ENCODE data around the gene FGF18. TPM values are rescaled to one million over a fixed set of nuclear protein-coding genes. Genes with fewer than 3 reads are reported as not detected.
A peak's percentile ranks its signal among the peaks of the same experiment; 100 is the strongest.

The FGF18 gene
- total and polyA plus RNA-seq, 10 of the 15 experiments (the other 5 are each of a cell fraction or from before 2014, with no cell fraction given) = 0.03 to 0.10 (median 0.06) TPM; not detected in 5

DNA sequence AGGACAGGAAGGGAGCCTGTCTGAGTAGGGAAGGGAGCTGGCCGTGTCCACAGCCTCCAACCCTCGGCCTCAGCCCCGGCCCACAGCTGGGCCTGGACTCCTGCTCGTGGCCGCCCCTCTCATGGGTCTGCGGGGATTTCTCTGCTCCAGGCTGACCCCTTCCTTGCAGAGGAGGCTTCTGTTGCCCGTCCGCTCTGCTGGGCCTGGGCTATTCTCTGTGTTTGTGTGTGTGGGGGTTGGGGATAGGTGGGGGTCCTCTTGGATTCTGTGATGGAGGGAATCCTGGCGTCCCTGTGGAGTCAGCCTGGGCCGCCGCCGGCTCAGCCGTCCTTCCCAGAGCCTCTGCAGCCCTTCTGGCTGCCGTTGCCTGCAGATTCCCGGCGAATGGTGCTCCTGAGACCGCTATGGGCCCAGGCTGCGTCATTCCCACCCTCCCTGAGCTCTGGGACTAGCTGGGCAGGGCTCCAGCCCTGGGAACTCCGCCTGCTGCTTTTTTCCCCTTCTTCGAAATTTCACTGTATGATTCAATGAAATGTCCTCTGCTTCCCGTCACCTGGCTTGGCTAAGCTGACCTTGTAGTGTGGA lies 64.2 kb downstream of the FGF18 start (continued):
- TF ChIP-seq MLLT1 (IDR thresholded peaks at IDR 0.05) = no peak
- no peak for TF ChIP-seq CREM (IDR thresholded peaks at IDR 0.05; ENCODE audit: low read depth)
- TF ChIP-seq PAX5 (IDR thresholded peaks at IDR 0.05; ENCODE audit: borderline replicate concordance, low read depth, low read length) = no peak
- TF ChIP-seq SREBF1 (IDR thresholded peaks at IDR 0.05; ENCODE audit: low read length) = no peak
- no peak for TF ChIP-seq RAD21 (IDR thresholded peaks at IDR 0.05; ENCODE audit: insufficient read depth, low read depth, low read length)
- no peak for TF ChIP-seq CHD1 (IDR thresholded peaks at IDR 0.05; ENCODE audit: low read depth, low read length)
- no peak for TF ChIP-seq YBX1 (IDR thresholded peaks at IDR 0.05)
- no peak for TF ChIP-seq NFYB (IDR thresholded peaks at IDR 0.05; ENCODE audit: insufficient read depth, low read depth, low read length)
- no peak for TF ChIP-seq ZBTB33 (IDR thresholded peaks at IDR 0.05)

DNA sequence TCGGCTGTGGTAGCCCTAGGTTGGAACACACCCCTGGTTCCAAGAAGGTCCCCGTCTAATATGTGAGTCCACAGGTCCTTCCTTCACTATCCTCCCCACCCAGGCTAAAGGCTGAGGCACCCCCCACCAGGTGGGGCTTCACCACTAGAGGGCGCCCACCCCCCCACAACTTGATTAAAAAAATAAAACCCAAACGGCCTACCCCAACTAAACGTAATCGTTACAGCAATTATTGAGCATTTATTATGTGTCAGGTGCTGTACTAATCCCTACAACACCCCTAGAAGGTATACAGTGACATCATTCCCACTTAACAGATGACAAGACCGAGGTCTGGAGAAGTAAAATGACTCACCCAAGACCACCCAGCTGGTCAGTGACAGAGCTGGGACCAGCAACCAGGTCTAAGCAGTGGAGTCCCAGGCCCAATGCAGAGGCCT lies 65.0 kb downstream of the FGF18 start:
- H3K27me3 ChIP-seq (replicated peaks in 1 of 2; ENCODE audit: control insufficient read depth in 2 of 2, insufficient read depth in 2 of 2, low read length in 1 of 2) = no peaks in the 10 kb centered on the region; a peak in 3 of 4 replicates
- in situ Hi-C loops (cut with MboI) (no loop called here), intact Hi-C loops (cut with micrococcal nuclease; ENCODE audit: unreplicated experiment) (loop anchor here (2.0 kb wide), 1 partner anchor 422 kb away; no protein-coding TSS in a partner anchor)
- H3K79me2 ChIP-seq (ENCODE audit: control insufficient read depth, insufficient read depth, low read length) = no peaks in the 10 kb centered on the region
- no peaks in the 10 kb centered on the region for H4K20me1 ChIP-seq (ENCODE audit: control insufficient read depth, insufficient read depth)
- FAIRE-seq (peak; percentile 7), ATAC-seq (peak; percentile 88), DNase-seq (ENCODE audit: low read depth, low spot score) (no peak)
- H3K27ac ChIP-seq (ENCODE audit: control insufficient read depth, insufficient read depth) = no peak overlapping the region
- ChIA-PET RAD21 (ENCODE audit: unreplicated experiment) (interaction anchor here (0.8 kb wide), 1 partner anchor 65 kb away, joined by 3 read pairs; the partner anchor contains the start of gene FGF18), POLR2A (no interaction called here), CTCF (interaction anchor here (0.7 to 3.1 kb wide), 12 partner anchors 8 to 427 kb away, joined by 3 to 16 read pairs (median 4); no protein-coding TSS in a partner anchor), SMC1A (ENCODE audit: uncharacterized antibody, unreplicated experiment) (interaction anchor here (1.4 to 2.4 kb wide), 2 partner anchors 422 to 424 kb away, joined by 4 to 8 read pairs; no protein-coding TSS in a partner anchor)
- H3K4me2 ChIP-seq (ENCODE audit: control insufficient read depth, insufficient read depth) = no peak overlapping the region
- peaks cover 3% of the 10 kb centered on the region for H3K4me1 ChIP-seq (ENCODE audit: control insufficient read depth, insufficient read depth, low read length)
- WGBS (ENCODE audit: insufficient coverage, insufficient replicate concordance, low lambda C conversion rate, missing lambda C conversion rate) = under 1% methylated on average over 7 of the region's 7 CpGs
- H3K9me3 ChIP-seq (replicated peaks; ENCODE audit: control insufficient read depth, insufficient read depth, low read length) = no peaks in the 10 kb centered on the region
- no peaks in the 10 kb centered on the region for H3K36me3 ChIP-seq (ENCODE audit: control insufficient read depth in 2 of 2, insufficient read depth in 2 of 2, low read length in 1 of 2)
- no peak overlapping the region for H3K9ac ChIP-seq (ENCODE audit: control insufficient read depth, insufficient read depth, low read length)
- no peak overlapping the region for H2AFZ ChIP-seq (ENCODE audit: control insufficient read depth, low read depth, low read length)
- no peak overlapping the region for H3K4me3 ChIP-seq
- no TSS peak for BruUV-seq (replicated peaks)
- TF ChIP-seq SMC3 (IDR thresholded peaks at IDR 0.05; ENCODE audit: borderline replicate concordance, low read length) = peak; percentile 56; the same call in 1 of the 2 replicates
- no peak for TF ChIP-seq HDGF (IDR thresholded peaks at IDR 0.05)
- TF ChIP-seq E2F4 (IDR thresholded peaks at IDR 0.05; ENCODE audit: low read depth, low read length) = no peak
- TF ChIP-seq RUNX3 (IDR thresholded peaks at IDR 0.05; ENCODE audit: low read length) = no peak
- no peak for TF ChIP-seq ELK1 (IDR thresholded peaks at IDR 0.05; ENCODE audit: low read depth, low read length)
- no peak for TF ChIP-seq JUNB (IDR thresholded peaks at IDR 0.05)
- no peak for TF ChIP-seq SREBF2 (IDR thresholded peaks at IDR 0.05; ENCODE audit: low read length)
